ENCODE results near the gene MYOF. TPM values are rescaled to one million over a fixed set of nuclear protein-coding genes. Genes with fewer than 3 reads are reported as not detected.

Gene MYOF, protein sequence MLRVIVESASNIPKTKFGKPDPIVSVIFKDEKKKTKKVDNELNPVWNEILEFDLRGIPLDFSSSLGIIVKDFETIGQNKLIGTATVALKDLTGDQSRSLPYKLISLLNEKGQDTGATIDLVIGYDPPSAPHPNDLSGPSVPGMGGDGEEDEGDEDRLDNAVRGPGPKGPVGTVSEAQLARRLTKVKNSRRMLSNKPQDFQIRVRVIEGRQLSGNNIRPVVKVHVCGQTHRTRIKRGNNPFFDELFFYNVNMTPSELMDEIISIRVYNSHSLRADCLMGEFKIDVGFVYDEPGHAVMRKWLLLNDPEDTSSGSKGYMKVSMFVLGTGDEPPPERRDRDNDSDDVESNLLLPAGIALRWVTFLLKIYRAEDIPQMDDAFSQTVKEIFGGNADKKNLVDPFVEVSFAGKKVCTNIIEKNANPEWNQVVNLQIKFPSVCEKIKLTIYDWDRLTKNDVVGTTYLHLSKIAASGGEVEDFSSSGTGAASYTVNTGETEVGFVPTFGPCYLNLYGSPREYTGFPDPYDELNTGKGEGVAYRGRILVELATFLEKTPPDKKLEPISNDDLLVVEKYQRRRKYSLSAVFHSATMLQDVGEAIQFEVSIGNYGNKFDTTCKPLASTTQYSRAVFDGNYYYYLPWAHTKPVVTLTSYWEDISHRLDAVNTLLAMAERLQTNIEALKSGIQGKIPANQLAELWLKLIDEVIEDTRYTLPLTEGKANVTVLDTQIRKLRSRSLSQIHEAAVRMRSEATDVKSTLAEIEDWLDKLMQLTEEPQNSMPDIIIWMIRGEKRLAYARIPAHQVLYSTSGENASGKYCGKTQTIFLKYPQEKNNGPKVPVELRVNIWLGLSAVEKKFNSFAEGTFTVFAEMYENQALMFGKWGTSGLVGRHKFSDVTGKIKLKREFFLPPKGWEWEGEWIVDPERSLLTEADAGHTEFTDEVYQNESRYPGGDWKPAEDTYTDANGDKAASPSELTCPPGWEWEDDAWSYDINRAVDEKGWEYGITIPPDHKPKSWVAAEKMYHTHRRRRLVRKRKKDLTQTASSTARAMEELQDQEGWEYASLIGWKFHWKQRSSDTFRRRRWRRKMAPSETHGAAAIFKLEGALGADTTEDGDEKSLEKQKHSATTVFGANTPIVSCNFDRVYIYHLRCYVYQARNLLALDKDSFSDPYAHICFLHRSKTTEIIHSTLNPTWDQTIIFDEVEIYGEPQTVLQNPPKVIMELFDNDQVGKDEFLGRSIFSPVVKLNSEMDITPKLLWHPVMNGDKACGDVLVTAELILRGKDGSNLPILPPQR (N-terminal part only)
- 100 to 1,000 TPM; 106 to 110 TPM for total RNA-seq
- long read RNA-seq, partial matches to known transcripts: 15 of 18 reads
- long read RNA-seq, other reads (novel, unspliced or antisense): 3 of 18 reads

GRCh38 chr10:93482145-93482834 is at the start of gene MYOF:
Gene MYOF (minus strand): TSS chr10:93482334. CDS start chr10:93482194, 140 bp downstream.
- ATAC-seq: peak; percentile 84
- intact Hi-C loops (cut with DNase I, micrococcal nuclease): loop anchor here (2.0 to 5.0 kb wide), 2 partner anchors 105 kb away; no protein-coding TSS in a partner anchor

GRCh38 chr10:93518531-93518930 is 36.4 kb upstream of the MYOF start:
- intact Hi-C loops (cut with DNase I, micrococcal nuclease): no loop called here
- DNase-seq: no peak
- ATAC-seq: no peak

More at GRCh38 chr10:93482145-93482834, at the start of gene MYOF:
- peak; percentile 50 to 65 for DNase-seq

DNA sequence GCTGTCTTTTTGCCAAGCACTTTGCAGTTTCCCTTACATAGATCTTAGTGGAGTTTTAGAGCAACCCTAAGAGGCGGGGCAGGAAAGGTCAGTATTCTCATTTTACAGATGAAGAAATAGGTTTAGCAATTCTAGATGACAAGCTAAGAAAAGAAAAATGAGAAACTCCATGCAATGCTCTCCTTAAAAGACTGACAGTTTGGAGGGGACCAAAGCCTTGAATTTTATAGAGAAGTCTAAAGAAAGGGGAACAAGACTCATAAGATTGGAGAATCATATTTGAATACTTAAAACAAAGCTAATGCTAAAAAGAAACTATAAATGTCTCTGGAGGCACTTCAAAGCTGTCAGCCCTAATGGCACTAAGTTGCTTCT is 33.9 kb upstream of the MYOF start:
- ATAC-seq (no peak), DNase-seq (no peak)
- intact Hi-C loops (cut with DNase I, micrococcal nuclease): no loop called here

DNA sequence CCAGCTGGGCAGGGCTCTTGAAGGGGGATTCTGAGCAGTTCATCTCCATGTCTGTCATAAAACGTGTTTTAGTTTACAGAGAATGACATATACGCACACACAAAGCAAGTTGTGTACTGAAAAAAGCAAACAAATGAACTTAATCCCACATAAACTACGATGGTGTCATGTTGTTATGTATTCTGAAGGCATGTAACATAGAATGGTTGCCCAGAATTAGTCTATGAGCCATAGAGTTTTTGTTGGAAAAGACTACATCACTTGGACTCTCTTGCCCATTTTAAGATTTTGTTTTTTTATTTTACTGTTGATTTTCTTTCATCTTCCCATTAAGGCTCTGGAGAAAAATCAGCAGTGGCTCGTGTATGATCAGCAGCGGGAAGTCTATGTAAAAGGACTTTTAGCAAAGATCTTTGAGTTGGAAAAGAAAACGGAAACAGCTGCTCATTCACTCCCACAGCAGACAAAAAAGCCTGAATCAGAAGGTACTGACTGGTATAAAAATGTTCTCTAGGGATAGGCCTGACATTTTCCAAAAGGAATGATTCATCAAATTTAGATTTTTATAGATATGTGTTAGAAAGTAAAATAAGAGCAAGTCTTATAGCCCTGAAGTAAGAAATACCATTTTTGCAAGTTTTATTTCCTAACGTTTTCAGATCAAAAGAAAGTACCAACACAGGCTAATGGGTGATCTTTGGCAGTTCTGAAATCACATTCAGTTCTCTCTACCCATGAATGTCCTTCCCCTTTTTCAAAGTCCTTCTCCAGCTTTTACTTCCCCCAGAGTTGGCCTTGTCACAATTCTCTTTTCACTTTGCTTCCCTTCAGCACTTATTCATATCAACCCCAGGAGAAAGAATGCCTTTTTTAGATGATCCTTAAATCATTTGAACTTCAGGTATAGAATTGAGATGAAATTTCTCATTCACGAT is 33.2 kb upstream of the MYOF start:
- ATAC-seq: no peak

GRCh38 chr10:93514521-93514920 is 32.4 kb upstream of the MYOF start:
- intact Hi-C loops (cut with DNase I, micrococcal nuclease): no loop called here
- no peak for ATAC-seq
- no peak for DNase-seq

More for the DNA sequence above, 33.2 kb upstream of the MYOF start:
- no peak for DNase-seq
- intact Hi-C loops (cut with DNase I, micrococcal nuclease): no loop called here

GRCh38 chr10:93513091-93513490 is 31.0 kb upstream of the MYOF start:
- DNase-seq: no peak
- ATAC-seq: no peak
- intact Hi-C loops (cut with DNase I, micrococcal nuclease): no loop called here

GRCh38 chr10:93512565-93512964 is 30.4 kb upstream of the MYOF start:
- intact Hi-C loops (cut with DNase I, micrococcal nuclease): no loop called here
- no peak for DNase-seq
- no peak for ATAC-seq

- DNase-seq: no peak
- intact Hi-C loops (cut with DNase I, micrococcal nuclease): no loop called here
- ATAC-seq: no peak
Measured at GRCh38 chr10:93509816-93510215, 27.7 kb upstream of the MYOF start.

DNA sequence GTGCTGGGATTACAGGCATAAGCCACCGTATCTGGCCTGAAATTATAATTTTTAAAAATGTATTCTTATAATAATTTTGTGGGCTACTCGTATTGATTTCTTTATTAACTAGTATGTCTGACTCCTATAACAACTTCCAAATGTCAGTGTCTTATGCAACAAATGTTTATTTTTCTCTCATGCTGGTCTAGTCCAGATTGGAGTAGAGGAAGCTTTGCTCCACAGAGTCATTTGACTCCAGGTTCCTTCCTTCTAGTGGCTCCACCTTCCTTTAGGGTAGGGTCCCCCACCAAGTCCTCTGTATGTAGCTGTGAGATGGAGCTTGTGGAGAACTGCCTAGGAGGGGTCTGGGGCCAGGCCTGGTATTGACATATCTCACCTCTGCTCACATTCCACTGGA is 22.9 kb upstream of the MYOF start:
- ATAC-seq (no peak), DNase-seq (no peak)
- intact Hi-C loops (cut with DNase I, micrococcal nuclease): no loop called here

- DNase-seq (no peak), ATAC-seq (no peak)
- intact Hi-C loops (cut with DNase I, micrococcal nuclease): no loop called here
Measured at GRCh38 chr10:93503075-93503474, 20.9 kb upstream of the MYOF start.

GRCh38 chr10:93501650-93502049 is 19.5 kb upstream of the MYOF start:
- DNase-seq (no peak), ATAC-seq (no peak)
- intact Hi-C loops (cut with DNase I, micrococcal nuclease): no loop called here

- no peak for ATAC-seq
- DNase-seq: no peak
- intact Hi-C loops (cut with DNase I, micrococcal nuclease): no loop called here
Measured at GRCh38 chr10:93498166-93498565, 16.0 kb upstream of the MYOF start.

- ATAC-seq (peak; percentile 99), DNase-seq (peak; percentile 94 to 97)
- intact Hi-C loops (cut with DNase I, micrococcal nuclease): no loop called here
Measured at GRCh38 chr10:93496322-93497041, 14.3 kb upstream of the MYOF start, which contains the start of gene CEP55. Gene CEP55 (plus strand): TSS chr10:93496612. CDS start chr10:93500052, 3,440 bp downstream.

DNA sequence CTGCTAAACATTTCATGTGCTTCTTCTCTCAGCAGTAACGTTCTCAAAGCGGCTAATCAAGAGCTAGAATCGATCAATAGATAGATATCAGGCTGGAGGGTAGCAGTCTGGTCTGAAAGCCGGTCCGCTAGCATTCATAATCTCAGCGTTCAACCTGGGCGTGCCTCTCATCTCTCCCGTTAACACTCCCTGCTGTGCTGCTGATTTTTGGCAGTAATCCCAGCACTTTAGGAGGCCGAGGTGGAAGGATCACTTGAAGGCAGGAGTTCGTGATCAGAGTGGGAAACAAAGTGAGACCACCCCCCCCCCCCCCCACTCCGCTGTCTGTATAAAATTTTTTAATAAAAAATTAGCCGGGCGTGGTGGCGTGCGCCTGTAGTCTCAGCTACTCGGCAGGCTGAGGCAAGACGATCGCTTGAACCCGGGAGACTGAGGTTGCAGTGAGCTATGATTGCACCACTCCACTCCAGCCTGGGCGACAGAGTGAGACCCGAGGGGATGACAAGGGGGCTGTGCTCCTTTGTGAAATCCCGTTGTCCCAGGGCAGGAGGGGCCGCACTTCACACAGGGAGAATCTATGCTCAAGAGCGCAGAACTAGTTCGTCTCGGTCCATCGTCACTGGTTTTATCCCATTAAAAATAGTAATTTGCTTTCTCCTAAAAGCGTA is 13.7 kb upstream of the MYOF start:
- DNase-seq: peak in 1 of 2 donors; percentile 50
- peak; percentile 58 for ATAC-seq
- intact Hi-C loops (cut with DNase I, micrococcal nuclease): no loop called here

DNA sequence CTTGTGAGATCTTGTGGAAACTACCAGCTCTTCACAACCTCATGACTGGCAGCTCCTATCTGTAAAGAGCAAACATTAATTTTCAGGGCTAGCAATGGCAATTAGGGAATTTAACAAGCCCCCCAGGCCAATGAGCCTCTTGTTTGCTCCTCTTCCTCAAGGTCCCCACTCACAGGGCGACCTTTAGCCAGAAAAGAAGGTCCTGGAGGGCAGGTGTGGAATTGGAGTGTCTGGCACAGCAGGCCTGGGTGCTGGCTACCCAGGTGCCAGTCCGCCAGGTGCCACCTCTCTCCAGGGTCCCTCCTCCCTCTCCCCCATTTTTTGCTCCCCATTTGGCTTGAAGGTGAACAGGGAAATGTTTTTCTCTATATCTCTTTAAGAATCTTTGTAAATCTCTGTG is 12.4 kb upstream of the MYOF start:
- intact Hi-C loops (cut with DNase I, micrococcal nuclease): no loop called here
- ATAC-seq: no peak

GRCh38 chr10:93493162-93493561 is 11.0 kb upstream of the MYOF start:
- ATAC-seq: no peak
- intact Hi-C loops (cut with DNase I, micrococcal nuclease): no loop called here

More for the DNA sequence above, 12.4 kb upstream of the MYOF start:
- no peak for DNase-seq

More at GRCh38 chr10:93493162-93493561, 11.0 kb upstream of the MYOF start:
- DNase-seq: no peak

All from left colon (tissue), 2 donors.